Measurements from ENCODE around the gene DBP. TPM values are rescaled to one million over a fixed set of nuclear protein-coding genes. Genes with fewer than 3 reads are reported as not detected.

Gene DBP
- total RNA-seq, 1 experiment from 2014 or later, result 12.6 TPM

- no peaks in the 10 kb centered on the region; the same call in 1 of the 2 replicates for H3K27me3 Mint-ChIP-seq (ENCODE audit: low read depth)
- H3K4ac ChIP-seq (ENCODE audit: low read depth, low read length), result no peak overlapping the region
- no peak overlapping the region for H2AK5ac ChIP-seq (ENCODE audit: insufficient read length, low read length)
- no peaks in the 10 kb centered on the region for H4K20me1 ChIP-seq (ENCODE audit: control insufficient read depth, insufficient read depth, insufficient read length)
- H3K4me3 Mint-ChIP-seq, result no peak overlapping the region
- H3K9ac ChIP-seq (ENCODE audit: extremely low read depth, insufficient read length, low read length), result no peak overlapping the region
- H2BK20ac ChIP-seq (ENCODE audit: low read depth, low read length, poor library complexity, severe bottlenecking), result no peak overlapping the region
- H4K8ac ChIP-seq (replicated peaks; ENCODE audit: insufficient read length, low read depth, low read length), result no peak overlapping the region
- DNase-seq, result no peak
- H3K4me2 ChIP-seq (ENCODE audit: insufficient read depth, insufficient read length, low read length), result no peak overlapping the region
- no CpG with 5 or more reads among the region's 2 CpGs for WGBS (ENCODE audit: extremely low coverage, insufficient read length, low lambda C conversion rate)
- no peaks in the 10 kb centered on the region for H3K27me3 ChIP-seq (ENCODE audit: insufficient read depth, low read length)
- no peak overlapping the region for H3K18ac ChIP-seq (ENCODE audit: insufficient read length, low read depth, low read length)
- no peaks in the 10 kb centered on the region for H3K79me1 ChIP-seq (ENCODE audit: insufficient read depth, low read depth, low read length, poor library complexity, severe bottlenecking)
- H2BK12ac ChIP-seq (ENCODE audit: insufficient read length, low read depth, low read length), result no peak overlapping the region
- no peak overlapping the region for H4K91ac ChIP-seq (ENCODE audit: insufficient read length, low read depth, low read length)
- no peak overlapping the region for H3T11ph ChIP-seq (ENCODE audit: low read length)
- peaks cover 34 to 36% of the 10 kb centered on the region in 2 experiments for H3K4me1 Mint-ChIP-seq
- H4K5ac ChIP-seq (ENCODE audit: insufficient read length, low read depth, low read length), result no peak overlapping the region
- H3K9me3 ChIP-seq (ENCODE audit: control insufficient read depth, low read depth, low read length), result no peaks in the 10 kb centered on the region
- H2BK15ac ChIP-seq (ENCODE audit: low read depth, low read length), result no peak overlapping the region
- H3K23me2 ChIP-seq (ENCODE audit: insufficient read length, low read depth, low read length, poor library complexity, severe bottlenecking), result peaks cover 19% of the 10 kb centered on the region
- H3K56ac ChIP-seq (ENCODE audit: insufficient read length, low read depth, low read length), result no peak overlapping the region
- H2BK120ac ChIP-seq (ENCODE audit: low read depth, low read length, poor library complexity, severe bottlenecking), result no peak overlapping the region
- no peak overlapping the region for H2BK5ac ChIP-seq (ENCODE audit: insufficient read length, low read length)
- peaks cover 2% of the 10 kb centered on the region; the same call in 1 of the 2 replicates for H3K4me1 ChIP-seq (ENCODE audit: insufficient read depth, low read length)
- H3K9me3 Mint-ChIP-seq, result no peaks in the 10 kb centered on the region; a peak in 1 of 5 replicates
- H2AFZ ChIP-seq (ENCODE audit: low read length), result no peak overlapping the region
- H3K23ac ChIP-seq (ENCODE audit: insufficient read length, low read depth, low read length), result no peak overlapping the region
- TF ChIP-seq CTCF (conservative IDR thresholded peaks at IDR 0.05), result no peak
- H3K14ac ChIP-seq (ENCODE audit: insufficient read depth, low read length), result no peak overlapping the region
- no peak overlapping the region for H3K27ac ChIP-seq (ENCODE audit: insufficient read length, low read depth, low read length)
- peaks cover 14 to 39% (median 36%) of the 10 kb centered on the region in 3 experiments for H3K36me3 Mint-ChIP-seq (ENCODE audit: insufficient read depth in 1 of 3, low read depth in 3 of 3)
- H3K27ac Mint-ChIP-seq, result no peak overlapping the region
- no peaks in the 10 kb centered on the region for H3K79me2 ChIP-seq (ENCODE audit: insufficient read depth, low read length)
Measured at GRCh38 chr19:48641850-48642249, 4.7 kb upstream of the DBP start.
